Gastroesophageal sphincter (tissue), 3 donors: ENCODE measurements around the gene LSS.

Source experiments
- CTCF ChIP-seq, 4 experiments: fragments of 200-600 bp in 2 of 4; fragments of 450-650 bp in 2 of 4; sonication (generic) in 1 of 4; IDR thresholded peaks; one replicate each; pipeline ENCODE4 v1.5.1; 2017 to 2019; ENCODE audit warnings: antibody characterized with exemption in 4 of 4, mild to moderate bottlenecking in 2 of 4, moderate library complexity in 2 of 4
- EP300 ChIP-seq: sonication (generic); formaldehyde crosslinking; IDR thresholded peaks from one replicate; pipeline ENCODE4 v1.6.1; 2017; ENCODE audit warnings: antibody characterized with exemption, mild to moderate bottlenecking
- POLR2A ChIP-seq, 2 donors: fragments of 450-650 bp; IDR thresholded peaks; one replicate each; pipeline ENCODE4 v1.6.1; 2017; ENCODE audit warnings: antibody characterized with exemption in 2 of 2, mild to moderate bottlenecking in 2 of 2, moderate library complexity in 1 of 2

GRCh38 chr21:46268371-46268770 is 39.8 kb upstream of the LSS start:
- TF ChIP-seq CTCF (IDR thresholded peaks at IDR 0.05) (no peak), EP300 (no peak), POLR2A (IDR thresholded peaks at IDR 0.05) (no peak)
